ENCODE results near the gene MINDY4B. TPM values are rescaled to one million over a fixed set of nuclear protein-coding genes. Genes with fewer than 3 reads are reported as not detected.

The MINDY4B gene
- total and polyA plus RNA-seq, 2 of the 13 experiments (the other 11 are each of a cell fraction or from before 2014, with no cell fraction given) = not detected

DNA sequence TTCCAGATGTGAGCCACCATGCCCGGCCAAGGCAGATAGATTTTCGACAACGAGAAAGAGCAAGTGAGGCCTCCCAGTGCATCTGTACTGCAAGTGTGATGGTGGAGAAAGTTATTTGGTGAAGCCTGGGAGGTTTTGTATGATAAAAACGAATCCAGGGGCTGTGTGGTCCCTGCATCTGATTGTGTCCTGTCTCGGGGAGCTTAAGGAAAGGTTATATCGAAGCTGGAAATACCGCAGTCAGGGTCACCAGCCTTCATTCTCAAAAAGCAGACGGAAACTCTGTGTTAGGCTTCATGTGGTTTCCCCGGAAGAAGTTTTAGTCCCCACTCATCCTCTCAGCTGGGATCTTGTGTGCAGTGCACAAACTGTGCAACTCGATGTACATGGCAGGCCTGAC, 3.4 kb downstream of the MINDY4B start:
- Histone ChIP-seq H3K4me3 (replicated peaks in 1 of 3; ENCODE audit: insufficient read depth in 1 of 3, low read depth in 2 of 3, low read length in 3 of 3) (no peak overlapping the region), H3K4me1 (ENCODE audit: insufficient read depth, low read length) (peaks cover 9% of the 10 kb centered on the region; the same call in 1 of the 2 replicates), H3K9ac (ENCODE audit: insufficient read depth, low read depth, low read length) (no peak overlapping the region), H3K36me3 (replicated peaks in 1 of 2; ENCODE audit: control insufficient read depth in 1 of 2, insufficient read depth in 2 of 2, low read length in 2 of 2) (no peaks in the 10 kb centered on the region), H2AFZ (ENCODE audit: low read length) (no peak overlapping the region), H3K27ac (ENCODE audit: extremely low read length, insufficient read depth, low read length) (no peak overlapping the region), H3K4me2 (ENCODE audit: low read depth, low read length) (no peak overlapping the region), H3K79me2 (ENCODE audit: insufficient read depth, low read length) (no peaks in the 10 kb centered on the region), H3K27me3 (ENCODE audit: control insufficient read depth in 1 of 2, insufficient read depth in 2 of 2, low read length in 2 of 2) (peaks cover 0 to 6% of the 10 kb centered on the region in 2 experiments; a peak in 1 of 5 replicates), H3K9me3 (ENCODE audit: low read length) (no peaks in the 10 kb centered on the region), H4K20me1 (ENCODE audit: insufficient read depth, low read length) (no peaks in the 10 kb centered on the region)
- FAIRE-seq (no peak), DNase-seq (ENCODE audit: low spot score) (no peak), ATAC-seq (no peak)
- TF ChIP-seq, protein P1, sequence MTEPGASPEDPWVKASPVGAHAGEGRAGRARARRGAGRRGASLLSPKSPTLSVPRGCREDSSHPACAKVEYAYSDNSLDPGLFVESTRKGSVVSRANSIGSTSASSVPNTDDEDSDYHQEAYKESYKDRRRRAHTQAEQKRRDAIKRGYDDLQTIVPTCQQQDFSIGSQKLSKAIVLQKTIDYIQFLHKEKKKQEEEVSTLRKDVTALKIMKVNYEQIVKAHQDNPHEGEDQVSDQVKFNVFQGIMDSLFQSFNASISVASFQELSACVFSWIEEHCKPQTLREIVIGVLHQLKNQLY (CRISPR knock-in tag; IDR thresholded peaks at IDR 0.05) = no peak
- TF ChIP-seq ZNF10 (CRISPR knock-in tag; IDR thresholded peaks at IDR 0.05; ENCODE audit: borderline replicate concordance, low read depth) = no peak
- no peak for TF ChIP-seq NFYB (CRISPR knock-in tag; IDR thresholded peaks at IDR 0.05)
- TF ChIP-seq, protein P2, sequence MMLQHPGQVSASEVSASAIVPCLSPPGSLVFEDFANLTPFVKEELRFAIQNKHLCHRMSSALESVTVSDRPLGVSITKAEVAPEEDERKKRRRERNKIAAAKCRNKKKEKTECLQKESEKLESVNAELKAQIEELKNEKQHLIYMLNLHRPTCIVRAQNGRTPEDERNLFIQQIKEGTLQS (CRISPR knock-in tag; IDR thresholded peaks at IDR 0.05) = no peak
- TF ChIP-seq ZNF790 (CRISPR knock-in tag; IDR thresholded peaks at IDR 0.05; ENCODE audit: borderline replicate concordance) = no peak
- TF ChIP-seq ZNF362 (CRISPR knock-in tag; IDR thresholded peaks at IDR 0.05; ENCODE audit: borderline replicate concordance) = no peak
- no peak for TF ChIP-seq CEBPG (CRISPR knock-in tag; IDR thresholded peaks at IDR 0.05)
- TF ChIP-seq RARA (CRISPR knock-in tag; IDR thresholded peaks at IDR 0.05) = no peak
- no peak for TF ChIP-seq ZNF407 (CRISPR knock-in tag; IDR thresholded peaks at IDR 0.05; ENCODE audit: not compliant biosample characterization)
- TF ChIP-seq TBX2 (CRISPR knock-in tag; IDR thresholded peaks at IDR 0.05; ENCODE audit: borderline replicate concordance) = no peak
- TF ChIP-seq NCOR1 (IDR thresholded peaks at IDR 0.05; ENCODE audit: borderline replicate concordance, low read length) = no peak
- TF ChIP-seq, protein P3, sequence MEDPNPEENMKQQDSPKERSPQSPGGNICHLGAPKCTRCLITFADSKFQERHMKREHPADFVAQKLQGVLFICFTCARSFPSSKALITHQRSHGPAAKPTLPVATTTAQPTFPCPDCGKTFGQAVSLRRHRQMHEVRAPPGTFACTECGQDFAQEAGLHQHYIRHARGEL (CRISPR knock-in tag; IDR thresholded peaks at IDR 0.05) = no peak
- TF ChIP-seq RXRA (CRISPR knock-in tag; IDR thresholded peaks at IDR 0.05) = no peak
- ChIA-PET CTCF (ENCODE audit: low intra/inter-chr PET ratio, low total read pairs) (no interaction called here), POLR2A (no interaction called here)
- intact Hi-C loops (cut with micrococcal nuclease; ENCODE audit: unreplicated experiment) (no loop called here), in situ Hi-C loops (cut with HindIII; ENCODE audit: extremely low pct_ligation_motif_present, low pct_unique_long_range_greater_than_20kb) (no loop called here)
- no TSS peak for BruUV-seq (replicated peaks)
- 35% methylated on average over 10 of the region's 10 CpGs for WGBS (ENCODE audit: low lambda C conversion rate)
